ENCODE results near the gene CCL26.

GRCh38 chr7:75795831-75796285, 23.8 kb upstream of the CCL26 start:
- no peak for TF ChIP-seq POLR2AphosphoS5 (IDR thresholded peaks at IDR 0.05; ENCODE audit: low read depth, low read length)
- no peak for TF ChIP-seq POLR2A (IDR thresholded peaks at IDR 0.05; ENCODE audit: low read depth, low read length)
- TF ChIP-seq TAF1 (IDR thresholded peaks at IDR 0.05; ENCODE audit: borderline replicate concordance, low read depth, low read length): no peak
